Sigmoid colon (tissue), 7 donors: ENCODE results near the gene RUNX1. TPM values are rescaled to one million over a fixed set of nuclear protein-coding genes. Genes with fewer than 3 reads are reported as not detected.

Source experiments
- DNase-seq: peaks from one replicate; pipeline ENCODE4 v3.0.0-alpha.2; 2019
- H3K27ac ChIP-seq, 4 donors: fragments of 200-600 bp; sonication (generic); one replicate each; pipeline ENCODE4 v1.5.1; 2016 to 2019; ENCODE audit warnings: mild to moderate bottlenecking in 1 of 4
- H3K27me3 ChIP-seq, 3 donors: fragments of 200-600 bp; sonication (generic); one replicate each; pipeline ENCODE4 v1.5.1; 2019; ENCODE audit warnings: mild to moderate bottlenecking in 1 of 3
- H3K36me3 ChIP-seq, 4 donors: fragments of 200-600 bp; sonication (generic); one replicate each; pipeline ENCODE4 v1.5.1; 2016 to 2019
- H3K4me1 ChIP-seq, 4 donors: fragments of 200-600 bp; sonication (generic); one replicate each; pipeline ENCODE4 v1.5.1; 2017 to 2019
- H3K4me3 ChIP-seq, 4 donors: fragments of 200-600 bp; sonication (generic); one replicate each; pipeline ENCODE4 v1.5.1; 2017 to 2019; ENCODE audit warnings: mild to moderate bottlenecking in 2 of 4, moderate library complexity in 1 of 4
- H3K9me3 ChIP-seq, 4 donors: fragments of 200-600 bp in 3 of 4; sonication (generic) in 3 of 4; one replicate each; pipeline versions ENCODE4 v1.5.1 to v1.6.1; 2013 to 2019
- EP300 ChIP-seq, 4 donors: sonication (generic); formaldehyde crosslinking; IDR thresholded peaks; one replicate each; pipeline ENCODE4 v1.6.1; 2017; ENCODE audit warnings: antibody characterized with exemption in 4 of 4
- POLR2A ChIP-seq, 2 donors: fragments of 450-650 bp; IDR thresholded peaks; one replicate each; pipeline ENCODE4 v1.6.1; 2016; ENCODE audit warnings: antibody characterized with exemption in 2 of 2, mild to moderate bottlenecking in 2 of 2, moderate library complexity in 2 of 2
- POLR2AphosphoS5 ChIP-seq, 4 donors: sonication (generic); formaldehyde crosslinking; IDR thresholded peaks; one replicate each; pipeline ENCODE4 v1.6.1; 2017; ENCODE audit warnings: antibody characterized with exemption in 4 of 4
- WGBS, 2 donors: extraction: QIAGEN DNeasy Blood & Tissue Kit; methylation state at CpG; one replicate each; pipeline ENCODE4 v1.1.7; 2013; 5-methylcytosine and 5-hydroxymethylcytosine counted together
- intact Hi-C: fragments of 100-400 bp; cut with DNase I; formaldehyde crosslinking; loops from one replicate; pipeline ENCODE4 v1.15.1; 2023
- polyA plus RNA-seq, 3 donors: library from polyadenylated mRNA; stranded (reverse); fragments of 200-250 nt; gene quantifications; one replicate each; pipeline ENCODE4 v1.2.3, GENCODE V29; 2013
- total RNA-seq, 4 donors: library from RNA; depleted of rRNA; stranded (reverse); fragments of >200 nt; gene quantifications; one replicate each; pipeline ENCODE4 v1.1.0, GENCODE V29; 2016
- TF ChIP-seq, protein P1 (sequence below), 4 experiments: fragments of 450-650 bp in 3 of 4; fragments of 200-600 bp in 1 of 4; IDR thresholded peaks; one replicate each; pipeline ENCODE4 v1.5.1; 2016 to 2019; ENCODE audit warnings: antibody characterized with exemption in 4 of 4, mild to moderate bottlenecking in 3 of 4, moderate library complexity in 2 of 4
- donor health status: healthy with polysubstance abuse.
- donor health status: Bipolar disorder and iron deficiency.
- donor health status: healthy.

The RUNX1 gene
- total and polyA plus RNA-seq, 7 donors = 2.8 to 23.3 (median 7.5) TPM

DNA sequence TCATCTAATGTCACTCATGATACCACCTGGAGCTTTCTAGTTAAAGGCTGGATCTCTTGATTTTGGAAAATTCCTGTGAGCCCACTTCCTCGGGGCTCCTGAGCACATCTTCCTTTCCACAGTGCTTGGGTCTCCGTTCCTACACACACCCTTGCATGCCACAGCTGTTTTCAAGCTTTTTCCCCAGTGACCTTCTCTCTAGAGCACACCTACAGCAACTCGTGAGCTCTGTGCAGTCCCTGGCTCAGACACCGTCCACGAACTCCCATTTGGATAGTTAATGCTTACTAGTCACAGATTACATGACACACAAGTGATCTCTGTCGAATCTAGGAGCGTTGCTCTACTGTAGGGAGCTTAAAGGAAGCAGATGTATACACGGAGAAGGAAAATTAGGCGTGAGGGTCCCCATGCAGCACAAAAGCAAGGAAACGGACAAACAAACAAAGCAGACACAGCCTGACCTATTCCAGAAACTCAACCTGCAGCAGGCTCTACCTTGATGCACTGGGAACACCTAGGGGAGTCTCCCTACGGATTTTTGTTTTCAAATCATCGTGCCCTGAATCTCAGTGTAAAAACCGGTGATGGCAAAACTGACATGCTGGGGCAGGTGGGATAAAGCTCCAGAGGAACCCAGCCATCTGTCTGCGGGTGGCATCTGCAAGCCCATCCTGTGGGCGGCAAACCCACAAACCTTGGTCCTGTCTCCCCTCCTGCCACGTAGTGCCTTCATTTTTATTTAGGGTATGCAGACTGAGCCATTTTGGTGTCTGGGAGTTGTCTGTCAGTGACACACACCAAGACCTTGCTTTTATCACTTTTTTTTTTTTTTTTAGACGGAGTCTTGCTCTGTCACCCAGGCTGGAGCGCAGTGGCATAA lies 177.8 kb downstream of the RUNX1 start:
- no peak for TF ChIP-seq POLR2AphosphoS5 (IDR thresholded peaks at IDR 0.05)
- TF ChIP-seq EP300 (IDR thresholded peaks at IDR 0.05) = no peak
- no peak for TF ChIP-seq POLR2A (IDR thresholded peaks at IDR 0.05)
- TF ChIP-seq, protein P1, sequence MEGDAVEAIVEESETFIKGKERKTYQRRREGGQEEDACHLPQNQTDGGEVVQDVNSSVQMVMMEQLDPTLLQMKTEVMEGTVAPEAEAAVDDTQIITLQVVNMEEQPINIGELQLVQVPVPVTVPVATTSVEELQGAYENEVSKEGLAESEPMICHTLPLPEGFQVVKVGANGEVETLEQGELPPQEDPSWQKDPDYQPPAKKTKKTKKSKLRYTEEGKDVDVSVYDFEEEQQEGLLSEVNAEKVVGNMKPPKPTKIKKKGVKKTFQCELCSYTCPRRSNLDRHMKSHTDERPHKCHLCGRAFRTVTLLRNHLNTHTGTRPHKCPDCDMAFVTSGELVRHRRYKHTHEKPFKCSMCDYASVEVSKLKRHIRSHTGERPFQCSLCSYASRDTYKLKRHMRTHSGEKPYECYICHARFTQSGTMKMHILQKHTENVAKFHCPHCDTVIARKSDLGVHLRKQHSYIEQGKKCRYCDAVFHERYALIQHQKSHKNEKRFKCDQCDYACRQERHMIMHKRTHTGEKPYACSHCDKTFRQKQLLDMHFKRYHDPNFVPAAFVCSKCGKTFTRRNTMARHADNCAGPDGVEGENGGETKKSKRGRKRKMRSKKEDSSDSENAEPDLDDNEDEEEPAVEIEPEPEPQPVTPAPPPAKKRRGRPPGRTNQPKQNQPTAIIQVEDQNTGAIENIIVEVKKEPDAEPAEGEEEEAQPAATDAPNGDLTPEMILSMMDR (IDR thresholded peaks at IDR 0.05) = no peak
- 87 to 90% methylated on average over 18 of the region's 18 CpGs for WGBS, 2 donors
- no peak overlapping the region for H3K4me3 ChIP-seq
- peaks cover 0 to 5% (median 0%) of the 10 kb centered on the region in 4 donors for H3K4me1 ChIP-seq
- no peaks in the 10 kb centered on the region for H3K36me3 ChIP-seq
- intact Hi-C loops = no loop called here
- no peak overlapping the region for H3K27ac ChIP-seq
- H3K27me3 ChIP-seq = no peaks in the 10 kb centered on the region
- no peak for DNase-seq
- no peaks in the 10 kb centered on the region for H3K9me3 ChIP-seq

DNA sequence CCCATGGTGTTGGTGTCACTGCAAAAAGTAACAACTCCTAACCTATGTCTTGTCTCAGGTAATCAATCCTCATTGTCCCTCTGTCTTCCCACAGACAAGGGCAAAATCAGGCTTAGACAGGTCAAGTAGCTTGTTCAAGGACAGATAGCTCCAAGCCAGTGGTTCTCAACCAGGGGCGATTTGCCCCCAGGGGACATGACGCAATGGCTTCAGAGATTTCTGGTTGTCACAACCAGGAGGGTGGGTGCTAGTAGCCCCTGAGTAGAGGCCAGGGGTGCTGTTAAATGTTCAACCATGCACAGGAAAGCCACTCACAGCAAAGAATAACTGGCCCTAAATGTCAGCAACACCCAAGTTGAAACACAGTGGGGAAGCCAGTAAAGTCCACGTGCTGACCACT lies 178.9 kb downstream of the RUNX1 start:
- no peak for DNase-seq
- TF ChIP-seq POLR2AphosphoS5 (IDR thresholded peaks at IDR 0.05) (no peak), POLR2A (IDR thresholded peaks at IDR 0.05) (no peak), EP300 (IDR thresholded peaks at IDR 0.05) (no peak)
- TF ChIP-seq, protein P1 (IDR thresholded peaks at IDR 0.05) = no peak
- intact Hi-C loops = no loop called here
- H3K27ac ChIP-seq = no peak overlapping the region
- no peaks in the 10 kb centered on the region for H3K9me3 ChIP-seq
- no peaks in the 10 kb centered on the region for H3K27me3 ChIP-seq
- H3K4me3 ChIP-seq = no peak overlapping the region
- H3K4me1 ChIP-seq = no peaks in the 10 kb centered on the region
- H3K36me3 ChIP-seq = no peaks in the 10 kb centered on the region
- WGBS, 2 donors = 92 to 93% methylated on average over 3 of the region's 3 CpGs

DNA sequence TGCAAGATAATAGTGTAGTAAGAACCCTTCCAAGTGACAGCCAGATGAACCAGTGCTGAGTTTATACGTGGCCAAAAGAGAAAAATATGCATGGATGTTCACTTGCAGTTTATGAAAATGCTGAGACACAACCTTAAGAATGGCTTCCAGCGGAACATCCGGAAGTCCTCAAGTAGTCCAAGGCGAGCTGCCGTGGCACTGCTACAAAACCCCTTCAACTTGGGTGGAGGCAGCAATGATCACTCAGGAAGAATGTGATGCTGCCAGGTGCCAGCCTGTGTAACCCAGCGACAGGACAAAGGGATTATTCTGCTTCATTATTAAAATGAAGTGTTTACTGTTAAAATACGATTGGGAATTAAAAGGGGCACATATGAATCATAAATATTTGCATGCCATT lies 179.6 kb downstream of the RUNX1 start:
- WGBS, 2 donors = 79 to 82% methylated on average over 7 of the region's 7 CpGs
- Histone ChIP-seq H3K27ac (no peak overlapping the region), H3K9me3 (no peaks in the 10 kb centered on the region), H3K36me3 (no peaks in the 10 kb centered on the region), H3K27me3 (no peaks in the 10 kb centered on the region), H3K4me3 (no peak overlapping the region), H3K4me1 (no peaks in the 10 kb centered on the region)
- no peak for TF ChIP-seq EP300 (IDR thresholded peaks at IDR 0.05)
- TF ChIP-seq POLR2AphosphoS5 (IDR thresholded peaks at IDR 0.05) = no peak
- TF ChIP-seq, protein P1 (IDR thresholded peaks at IDR 0.05) = no peak
- TF ChIP-seq POLR2A (IDR thresholded peaks at IDR 0.05) = no peak
- intact Hi-C loops = no loop called here
- DNase-seq = no peak

DNA sequence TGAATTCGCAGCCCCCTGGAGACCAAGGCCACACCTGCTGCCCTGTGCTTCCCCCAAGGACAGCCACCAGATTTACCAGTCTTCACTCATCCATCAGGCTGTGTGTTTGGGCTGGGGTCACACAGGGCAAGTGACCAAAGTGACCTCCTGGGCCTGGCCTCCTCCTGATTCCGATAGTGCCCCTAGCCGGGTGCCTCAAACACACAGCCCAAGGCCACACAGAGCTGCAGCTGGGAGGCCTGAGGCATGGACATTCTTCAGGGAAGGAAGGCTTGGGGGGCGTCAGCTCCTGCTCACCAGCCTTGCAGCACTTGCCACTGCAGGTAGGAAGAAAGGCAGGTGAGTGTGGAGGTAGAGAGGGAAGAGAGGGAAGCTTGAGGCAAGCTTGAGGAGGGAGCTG lies 181.3 kb downstream of the RUNX1 start:
- TF ChIP-seq, protein P1 (IDR thresholded peaks at IDR 0.05) = no peak
- TF ChIP-seq EP300 (IDR thresholded peaks at IDR 0.05) (no peak), POLR2A (IDR thresholded peaks at IDR 0.05) (no peak), POLR2AphosphoS5 (IDR thresholded peaks at IDR 0.05) (no peak)
- intact Hi-C loops = no loop called here
- H3K27ac ChIP-seq = no peak overlapping the region
- no peaks in the 10 kb centered on the region for H3K36me3 ChIP-seq
- H3K4me1 ChIP-seq = no peaks in the 10 kb centered on the region
- H3K9me3 ChIP-seq = no peaks in the 10 kb centered on the region
- DNase-seq = no peak
- 95 to 97% methylated on average over 4 of the region's 4 CpGs for WGBS, 2 donors
- no peak overlapping the region for H3K4me3 ChIP-seq
- no peaks in the 10 kb centered on the region for H3K27me3 ChIP-seq
